Measurements from ENCODE around the gene CBLIF.
"Not testable (repeated sequence)": the region's sequence is repeated elsewhere in the genome, so short reads cannot be mapped to it uniquely, and the experiment has no call there.

Gene CBLIF

GRCh38 chr11:59845399-59845798 is at the start of gene CBLIF:
Gene CBLIF (minus strand): TSS chr11:59845499. CDS start chr11:59845453, 46 bp downstream.
- H3K9me3 Mint-ChIP-seq (ENCODE audit: low read depth) = no peaks in the 10 kb centered on the region
- H3K4me3 Mint-ChIP-seq = no peak within 1 kb of the TSS
- H3K27me3 Mint-ChIP-seq = no peaks in the 10 kb centered on the region
- H3K27ac Mint-ChIP-seq = no peak within 1 kb of the TSS
- H3K36me3 Mint-ChIP-seq = no peaks in the 10 kb centered on the region
- H3K4me1 Mint-ChIP-seq (ENCODE audit: low read depth) = no peaks in the 10 kb centered on the region

DNA sequence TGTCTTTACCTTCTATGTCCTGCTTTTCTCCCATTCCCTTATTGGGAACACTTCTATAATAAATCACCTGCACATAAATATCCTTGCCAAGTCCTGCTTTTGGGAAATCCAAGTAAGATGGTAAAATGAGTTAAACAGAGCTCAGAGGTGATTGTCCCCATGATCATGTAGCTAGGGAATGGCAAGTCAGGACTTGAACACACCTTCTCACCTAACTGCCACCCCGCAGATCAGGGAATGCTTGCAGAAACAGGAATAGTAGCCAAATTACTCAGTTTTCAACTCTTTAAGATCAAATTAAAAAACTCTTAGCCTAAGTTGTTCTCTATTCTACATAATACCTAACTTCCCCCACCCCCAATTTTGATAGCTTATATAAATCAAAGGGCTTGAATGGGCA is 49.3 kb upstream of the CBLIF start:
- H3K4me3 Mint-ChIP-seq = no peak overlapping the region
- H3K27me3 Mint-ChIP-seq = peaks cover 5% of the 10 kb centered on the region
- peaks cover 3% of the 10 kb centered on the region for H3K36me3 Mint-ChIP-seq
- peaks cover 13% of the 10 kb centered on the region for H3K9me3 Mint-ChIP-seq (ENCODE audit: low read depth)
- no peak overlapping the region for H3K27ac Mint-ChIP-seq
- no peaks in the 10 kb centered on the region for H3K4me1 Mint-ChIP-seq (ENCODE audit: low read depth)

GRCh38 chr11:59891781-59892181 is 46.5 kb upstream of the CBLIF start:
- Mint-ChIP-seq H3K27ac (no peak overlapping the region), H3K4me1 (ENCODE audit: low read depth) (no peaks in the 10 kb centered on the region), H3K4me3 (no peak overlapping the region), H3K27me3 (peaks cover 9% of the 10 kb centered on the region), H3K36me3 (peaks cover 10% of the 10 kb centered on the region), H3K9me3 (ENCODE audit: low read depth) (peaks cover 27% of the 10 kb centered on the region)

DNA sequence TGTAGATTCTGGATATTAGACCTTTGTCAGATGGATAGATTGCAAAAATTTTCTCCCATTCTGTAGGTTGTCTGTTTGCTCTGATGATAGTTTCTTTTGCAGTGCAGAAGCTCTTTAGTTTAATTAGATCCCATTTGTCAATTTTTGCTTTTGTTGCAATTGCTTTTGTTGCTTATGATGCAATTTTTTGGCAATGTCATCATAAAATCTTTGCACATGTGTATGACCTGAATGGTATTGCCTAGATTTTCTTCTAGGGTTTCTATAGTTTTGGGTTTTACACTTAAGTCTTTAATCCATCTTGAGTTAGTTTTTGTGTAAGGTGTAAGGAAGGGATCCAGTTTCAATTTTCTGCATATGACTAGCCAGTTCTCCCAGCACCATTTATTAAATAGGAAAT is 41.9 kb upstream of the CBLIF start:
- H3K4me3 Mint-ChIP-seq; H3K27ac Mint-ChIP-seq; H3K4me1 Mint-ChIP-seq (ENCODE audit: low read depth); H3K27me3 Mint-ChIP-seq; H3K36me3 Mint-ChIP-seq: not testable (repeated sequence)
- peaks cover 31% of the 10 kb centered on the region for H3K9me3 Mint-ChIP-seq (ENCODE audit: low read depth)

DNA sequence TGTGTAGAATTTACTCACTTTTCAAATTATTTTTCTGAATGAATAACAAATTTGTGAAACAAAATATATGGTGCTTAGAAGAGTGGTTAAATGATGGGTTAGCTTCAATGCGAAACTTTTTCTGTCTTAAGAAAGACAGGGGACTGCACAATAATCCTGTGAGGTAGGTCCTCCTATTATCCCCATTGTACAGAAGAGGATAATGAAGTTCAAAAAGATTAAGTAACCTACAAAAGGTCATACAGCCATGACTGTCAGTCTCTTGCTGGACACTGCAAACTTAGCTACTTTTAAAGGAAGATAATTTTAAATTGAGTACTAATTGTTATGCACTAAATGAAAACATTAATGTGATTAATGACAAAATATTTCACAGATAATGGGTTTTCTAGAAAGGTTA is 38.3 kb upstream of the CBLIF start:
- Mint-ChIP-seq H3K4me1 (ENCODE audit: low read depth) (no peaks in the 10 kb centered on the region), H3K4me3 (no peak overlapping the region), H3K27ac (no peak overlapping the region), H3K27me3 (peaks cover under 1% of the 10 kb centered on the region), H3K9me3 (ENCODE audit: low read depth) (peaks cover 7% of the 10 kb centered on the region), H3K36me3 (peaks cover 3% of the 10 kb centered on the region)

DNA sequence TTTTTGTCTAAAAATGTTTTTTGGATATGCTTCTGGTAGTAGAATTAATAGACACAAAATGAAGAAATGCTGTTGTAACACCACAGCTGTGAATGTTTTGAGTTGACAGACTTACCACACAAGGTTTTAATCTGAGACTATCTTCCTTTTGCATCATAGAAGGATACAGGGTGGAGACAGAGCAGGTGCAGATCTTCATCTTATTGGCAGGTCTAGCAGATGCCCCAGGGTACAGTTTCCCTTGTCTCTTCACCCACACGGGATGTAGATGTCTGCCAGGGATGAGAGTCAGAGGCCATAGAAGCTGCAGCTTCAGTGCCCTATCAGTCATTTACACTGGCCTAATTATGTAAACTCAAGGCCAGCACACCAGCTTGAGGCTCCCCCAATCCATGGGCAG is 34.3 kb upstream of the CBLIF start:
- H3K4me3 Mint-ChIP-seq = no peak overlapping the region
- peaks cover 3% of the 10 kb centered on the region for H3K27me3 Mint-ChIP-seq
- H3K4me1 Mint-ChIP-seq (ENCODE audit: low read depth) = no peaks in the 10 kb centered on the region
- H3K9me3 Mint-ChIP-seq (ENCODE audit: low read depth) = no peaks in the 10 kb centered on the region
- H3K27ac Mint-ChIP-seq = no peak overlapping the region
- no peaks in the 10 kb centered on the region for H3K36me3 Mint-ChIP-seq

DNA sequence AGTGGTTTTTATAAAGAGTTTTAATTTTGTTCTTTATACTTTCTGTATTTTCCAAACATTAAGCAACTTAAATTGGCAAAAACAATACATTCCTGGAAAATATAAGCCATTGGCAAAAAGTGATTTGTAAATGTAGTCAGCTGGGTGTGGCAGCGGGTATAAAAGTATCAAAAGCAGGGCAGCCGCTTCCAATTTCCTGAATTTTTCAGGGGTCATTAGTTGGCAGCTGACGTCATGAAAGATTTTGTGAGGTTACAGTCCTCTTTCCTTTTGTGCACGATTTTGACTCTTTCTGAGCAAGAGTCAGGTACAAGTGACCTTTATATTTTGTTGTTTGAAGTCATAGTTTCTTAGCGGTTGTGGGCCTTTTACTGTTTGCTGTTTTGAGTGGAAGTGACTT is 33.3 kb upstream of the CBLIF start, which contains the start of gene OOSP3:
Gene OOSP3, plus strand, starts transcription at position 208 of the 400 bp plus-strand sequence. Its CDS starts 27 bp downstream, at position 235.
- Mint-ChIP-seq H3K9me3 (ENCODE audit: low read depth) (no peaks in the 10 kb centered on the region), H3K36me3 (no peaks in the 10 kb centered on the region), H3K27me3 (peaks cover 3% of the 10 kb centered on the region), H3K4me1 (ENCODE audit: low read depth) (no peaks in the 10 kb centered on the region), H3K27ac (no peak within 1 kb of the TSS), H3K4me3 (no peak within 1 kb of the TSS)

- no peak overlapping the region for H3K4me3 Mint-ChIP-seq
- no peaks in the 10 kb centered on the region for H3K9me3 Mint-ChIP-seq (ENCODE audit: low read depth)
- no peaks in the 10 kb centered on the region for H3K36me3 Mint-ChIP-seq
- no peak overlapping the region for H3K27ac Mint-ChIP-seq
- peaks cover 3% of the 10 kb centered on the region for H3K27me3 Mint-ChIP-seq
- no peaks in the 10 kb centered on the region for H3K4me1 Mint-ChIP-seq (ENCODE audit: low read depth)
Observed at GRCh38 chr11:59877784-59878183, 32.5 kb upstream of the CBLIF start.

GRCh38 chr11:59877325-59877724 is 32.0 kb upstream of the CBLIF start:
- H3K9me3 Mint-ChIP-seq (ENCODE audit: low read depth) = no peaks in the 10 kb centered on the region

GRCh38 chr11:59875856-59876519 is 30.7 kb upstream of the CBLIF start:
- Mint-ChIP-seq H3K4me1 (ENCODE audit: low read depth) (no peaks in the 10 kb centered on the region), H3K27ac (no peak overlapping the region), H3K9me3 (ENCODE audit: low read depth) (peaks cover 7% of the 10 kb centered on the region), H3K4me3 (no peak overlapping the region), H3K36me3 (no peaks in the 10 kb centered on the region), H3K27me3 (peaks cover 4% of the 10 kb centered on the region)

More at GRCh38 chr11:59877325-59877724, 32.0 kb upstream of the CBLIF start:
- Mint-ChIP-seq H3K36me3 (no peaks in the 10 kb centered on the region), H3K4me3 (no peak overlapping the region), H3K4me1 (ENCODE audit: low read depth) (no peaks in the 10 kb centered on the region), H3K27ac (no peak overlapping the region), H3K27me3 (peaks cover 3% of the 10 kb centered on the region)

- H3K27ac Mint-ChIP-seq = no peak overlapping the region
- peaks cover 15% of the 10 kb centered on the region for H3K9me3 Mint-ChIP-seq (ENCODE audit: low read depth)
- H3K4me3 Mint-ChIP-seq = no peak overlapping the region
- no peaks in the 10 kb centered on the region for H3K36me3 Mint-ChIP-seq
- peaks cover 7% of the 10 kb centered on the region for H3K27me3 Mint-ChIP-seq
- H3K4me1 Mint-ChIP-seq (ENCODE audit: low read depth) = no peaks in the 10 kb centered on the region
Observed at GRCh38 chr11:59872076-59872475, 26.8 kb upstream of the CBLIF start.

DNA sequence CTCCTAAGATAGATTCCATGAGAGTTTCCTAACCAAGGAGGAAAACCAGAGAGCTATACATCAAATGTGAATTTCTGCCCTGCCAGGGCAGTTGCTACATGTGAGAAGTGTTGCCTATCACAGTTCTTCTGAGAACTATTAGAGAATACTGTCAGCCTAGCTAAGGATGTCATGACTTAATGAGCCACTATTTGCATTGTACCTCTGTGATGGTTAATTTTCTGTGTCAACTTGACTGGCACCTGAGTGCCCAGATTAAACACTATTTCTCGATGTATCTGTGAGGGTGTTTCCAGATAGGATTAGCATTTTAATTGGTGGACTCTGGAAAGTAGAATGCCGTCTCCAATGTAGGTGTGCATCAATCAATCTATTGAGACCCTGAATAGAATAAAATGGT is 22.6 kb upstream of the CBLIF start:
- no peaks in the 10 kb centered on the region for H3K36me3 Mint-ChIP-seq
- no peak overlapping the region for H3K4me3 Mint-ChIP-seq
- no peaks in the 10 kb centered on the region for H3K4me1 Mint-ChIP-seq (ENCODE audit: low read depth)
- H3K27me3 Mint-ChIP-seq = peaks cover 11% of the 10 kb centered on the region
- no peak overlapping the region for H3K27ac Mint-ChIP-seq
- H3K9me3 Mint-ChIP-seq (ENCODE audit: low read depth) = peaks cover 15% of the 10 kb centered on the region

GRCh38 chr11:59866836-59867235 is 21.5 kb upstream of the CBLIF start:
- H3K4me3 Mint-ChIP-seq = no peak overlapping the region
- H3K9me3 Mint-ChIP-seq (ENCODE audit: low read depth) = peaks cover 14% of the 10 kb centered on the region
- no peak overlapping the region for H3K27ac Mint-ChIP-seq
- H3K27me3 Mint-ChIP-seq = peaks cover 11% of the 10 kb centered on the region
- no peaks in the 10 kb centered on the region for H3K4me1 Mint-ChIP-seq (ENCODE audit: low read depth)
- H3K36me3 Mint-ChIP-seq = no peaks in the 10 kb centered on the region

DNA sequence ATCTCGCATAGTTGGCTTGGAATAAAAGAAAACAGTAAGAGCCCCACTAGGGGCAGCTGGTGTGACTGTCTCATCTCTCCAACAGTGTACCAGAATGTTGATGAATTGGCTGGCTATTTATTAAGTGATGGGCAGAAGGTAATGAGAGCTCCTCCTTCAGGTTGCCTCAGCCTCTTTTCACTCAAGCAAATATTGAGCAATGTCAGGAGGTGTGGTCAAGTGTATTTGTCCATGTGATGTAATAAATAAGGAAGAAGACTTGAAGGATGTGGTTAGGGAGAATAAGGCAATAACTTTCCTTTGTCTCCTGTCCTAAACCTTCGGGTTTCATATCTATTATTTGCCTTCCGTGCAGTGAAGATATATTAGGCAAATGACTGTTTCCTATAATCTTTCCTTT is 21.1 kb upstream of the CBLIF start, which contains the start of gene TCN1:
Gene TCN1, minus strand, starts transcription at position 91 of the 400 bp plus-strand sequence. Its CDS starts 17 bp downstream, at position 74.
- Mint-ChIP-seq H3K4me3 (no peak within 1 kb of the TSS), H3K4me1 (ENCODE audit: low read depth) (no peaks in the 10 kb centered on the region), H3K27me3 (peaks cover 10% of the 10 kb centered on the region), H3K27ac (no peak within 1 kb of the TSS), H3K36me3 (no peaks in the 10 kb centered on the region), H3K9me3 (ENCODE audit: low read depth) (peaks cover 10% of the 10 kb centered on the region)

GRCh38 chr11:59865031-59865430 is 19.7 kb upstream of the CBLIF start:
- Mint-ChIP-seq H3K4me1 (ENCODE audit: low read depth) (no peaks in the 10 kb centered on the region), H3K9me3 (ENCODE audit: low read depth) (no peaks in the 10 kb centered on the region)

GRCh38 chr11:59862252-59862651 is 17.0 kb upstream of the CBLIF start:
- H3K27me3 Mint-ChIP-seq = peaks cover 11% of the 10 kb centered on the region
- H3K4me3 Mint-ChIP-seq = no peak overlapping the region
- H3K27ac Mint-ChIP-seq = no peak overlapping the region
- no peaks in the 10 kb centered on the region for H3K9me3 Mint-ChIP-seq (ENCODE audit: low read depth)
- H3K36me3 Mint-ChIP-seq = no peaks in the 10 kb centered on the region
- peaks cover 14% of the 10 kb centered on the region for H3K4me1 Mint-ChIP-seq (ENCODE audit: low read depth)

More at GRCh38 chr11:59865031-59865430, 19.7 kb upstream of the CBLIF start:
- no peaks in the 10 kb centered on the region for H3K36me3 Mint-ChIP-seq
- no peak overlapping the region for H3K4me3 Mint-ChIP-seq
- peaks cover 10% of the 10 kb centered on the region for H3K27me3 Mint-ChIP-seq
- no peak overlapping the region for H3K27ac Mint-ChIP-seq

Data from activated naive CD8-positive, alpha-beta T cell (primary cell).